HFF-Myc (cell line): ENCODE results near the gene PAPOLB.

Experiments used
- DNase-seq: peaks from one replicate; pipeline ENCODE4 v3.0.0-alpha.2; 2011; ENCODE audit warnings: low read depth; ENCODE audit errors: extremely low read depth
- H3K4me3 ChIP-seq: replicated peaks from 2 replicates; pipeline ENCODE4 v1.5.1; 2011; ENCODE audit warnings: low read depth, mild to moderate bottlenecking, control low read depth, low read length
- TF ChIP-seq, protein P1 (sequence below): IDR thresholded peaks from 2 replicates; pipeline ENCODE4 v1.5.1; 2012; ENCODE audit warnings: mild to moderate bottlenecking, low read depth, low read length, control low read depth; ENCODE audit errors: missing control alignments

The PAPOLB gene

GRCh38 chr7:4841836-4842235 is 20.0 kb downstream of the PAPOLB start:
- TF ChIP-seq, protein P1, sequence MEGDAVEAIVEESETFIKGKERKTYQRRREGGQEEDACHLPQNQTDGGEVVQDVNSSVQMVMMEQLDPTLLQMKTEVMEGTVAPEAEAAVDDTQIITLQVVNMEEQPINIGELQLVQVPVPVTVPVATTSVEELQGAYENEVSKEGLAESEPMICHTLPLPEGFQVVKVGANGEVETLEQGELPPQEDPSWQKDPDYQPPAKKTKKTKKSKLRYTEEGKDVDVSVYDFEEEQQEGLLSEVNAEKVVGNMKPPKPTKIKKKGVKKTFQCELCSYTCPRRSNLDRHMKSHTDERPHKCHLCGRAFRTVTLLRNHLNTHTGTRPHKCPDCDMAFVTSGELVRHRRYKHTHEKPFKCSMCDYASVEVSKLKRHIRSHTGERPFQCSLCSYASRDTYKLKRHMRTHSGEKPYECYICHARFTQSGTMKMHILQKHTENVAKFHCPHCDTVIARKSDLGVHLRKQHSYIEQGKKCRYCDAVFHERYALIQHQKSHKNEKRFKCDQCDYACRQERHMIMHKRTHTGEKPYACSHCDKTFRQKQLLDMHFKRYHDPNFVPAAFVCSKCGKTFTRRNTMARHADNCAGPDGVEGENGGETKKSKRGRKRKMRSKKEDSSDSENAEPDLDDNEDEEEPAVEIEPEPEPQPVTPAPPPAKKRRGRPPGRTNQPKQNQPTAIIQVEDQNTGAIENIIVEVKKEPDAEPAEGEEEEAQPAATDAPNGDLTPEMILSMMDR, result no peak
- no peak overlapping the region for H3K4me3 ChIP-seq
- DNase-seq, result no peak

GRCh38 chr7:4841007-4841784 is 20.6 kb downstream of the PAPOLB start:
- TF ChIP-seq, protein P1, result no peak
- no peak overlapping the region for H3K4me3 ChIP-seq
- DNase-seq, result no peak

GRCh38 chr7:4840079-4840501 is 21.7 kb downstream of the PAPOLB start:
- DNase-seq, result no peak
- TF ChIP-seq, protein P1, result no peak
- no peak overlapping the region for H3K4me3 ChIP-seq

- TF ChIP-seq, protein P1, result no peak
- no peak overlapping the region for H3K4me3 ChIP-seq
- no peak for DNase-seq
Observed at GRCh38 chr7:4838626-4839334, 23.1 kb downstream of the PAPOLB start.

DNA sequence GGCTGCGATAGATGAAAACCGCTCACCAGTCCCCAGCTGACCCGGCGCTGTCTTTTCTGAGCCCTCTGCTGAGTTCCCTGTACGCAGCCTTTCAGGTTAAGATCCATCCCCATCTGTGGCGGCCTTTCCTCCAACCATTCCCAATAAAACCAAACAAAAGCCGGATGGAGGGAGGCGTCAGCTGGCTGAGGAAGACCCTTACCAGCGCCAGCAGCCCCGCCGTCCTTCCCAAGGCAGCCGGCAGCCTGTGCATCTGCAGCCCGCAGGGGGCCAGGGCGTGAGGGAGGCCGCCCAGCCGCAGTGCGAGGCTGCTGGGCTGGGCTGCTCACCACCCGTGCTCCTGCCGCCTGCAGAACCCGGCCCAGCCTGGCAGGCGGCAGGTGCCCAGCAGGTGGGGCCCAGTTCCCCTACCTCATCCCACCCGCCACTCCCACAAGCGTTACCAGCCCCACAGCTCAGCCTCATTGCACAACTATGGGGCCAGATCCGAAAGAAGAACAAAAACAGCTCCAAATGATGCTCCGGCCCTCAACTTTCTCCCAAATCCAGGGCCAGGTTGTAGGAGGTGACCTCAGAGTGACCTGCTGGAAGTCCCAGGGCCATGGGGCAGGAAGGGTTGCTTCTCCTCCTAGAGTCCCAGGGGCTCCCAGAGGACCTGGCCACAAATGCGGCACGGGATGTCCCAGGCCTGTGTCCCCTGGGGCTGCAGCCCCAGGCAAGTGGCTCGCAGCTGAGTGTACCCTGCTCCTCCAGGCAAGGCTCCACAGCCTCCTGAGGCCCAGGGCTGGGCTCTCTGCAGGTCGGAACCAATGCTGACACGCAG is 23.8 kb downstream of the PAPOLB start:
- TF ChIP-seq, protein P1, result no peak
- H3K4me3 ChIP-seq, result no peak overlapping the region
- DNase-seq, result no peak

- no peak overlapping the region for H3K4me3 ChIP-seq
- TF ChIP-seq, protein P1, result no peak
- DNase-seq, result no peak
Observed at GRCh38 chr7:4837041-4837802, 24.6 kb downstream of the PAPOLB start.
